Fibroblast of villous mesenchyme (primary cell): ENCODE measurements around the gene SMARCA1. TPM values are rescaled to one million over a fixed set of nuclear protein-coding genes. Genes with fewer than 3 reads are reported as not detected.
A peak's percentile ranks its signal among the peaks of the same experiment; 100 is the strongest.

Source experiments
- DNase-seq: peaks from one replicate; pipeline ENCODE4 v3.0.0-alpha.2; 2010; ENCODE audit warnings: low read depth
- H3K4me3 ChIP-seq: 2 replicates; pipeline ENCODE4 v1.5.1; 2011; ENCODE audit warnings: low read depth, mild to moderate bottlenecking, low read length
- CTCF ChIP-seq: IDR thresholded peaks from 2 replicates; pipeline ENCODE4 v1.5.1; 2012; ENCODE audit warnings: low read depth, mild to moderate bottlenecking, low read length; ENCODE audit not compliant: insufficient read depth
- total RNA-seq: library from RNA; depleted of rRNA; stranded (reverse); fragments of >200 nt; gene quantifications from 2 replicates; pipeline ENCODE4 v1.2.3, GENCODE V29; 2012

The SMARCA1 gene
- total RNA-seq, 1 donor: 93.3 TPM

DNA sequence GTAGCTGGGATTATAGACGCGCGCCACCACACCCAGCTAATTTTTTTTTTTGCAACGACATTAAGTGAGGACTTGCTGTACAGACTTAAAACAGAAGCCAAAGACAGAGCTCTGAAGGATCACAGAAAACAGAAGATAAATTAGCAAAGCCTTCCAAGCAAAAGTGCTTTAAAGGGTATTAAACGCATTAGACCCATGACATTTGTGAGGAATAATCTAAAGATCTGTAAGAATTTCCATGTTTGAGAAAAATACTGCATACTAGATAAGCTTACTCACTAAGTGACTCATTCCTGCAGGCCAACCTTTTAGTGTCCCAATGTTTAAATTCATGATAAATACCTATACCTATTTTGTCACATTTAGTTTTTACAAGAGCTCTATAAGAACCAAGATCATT lies 27.4 kb downstream of the SMARCA1 start:
- H3K4me3 ChIP-seq: no peak overlapping the region
- no peak for TF ChIP-seq CTCF
- peak; percentile 34 for DNase-seq

DNA sequence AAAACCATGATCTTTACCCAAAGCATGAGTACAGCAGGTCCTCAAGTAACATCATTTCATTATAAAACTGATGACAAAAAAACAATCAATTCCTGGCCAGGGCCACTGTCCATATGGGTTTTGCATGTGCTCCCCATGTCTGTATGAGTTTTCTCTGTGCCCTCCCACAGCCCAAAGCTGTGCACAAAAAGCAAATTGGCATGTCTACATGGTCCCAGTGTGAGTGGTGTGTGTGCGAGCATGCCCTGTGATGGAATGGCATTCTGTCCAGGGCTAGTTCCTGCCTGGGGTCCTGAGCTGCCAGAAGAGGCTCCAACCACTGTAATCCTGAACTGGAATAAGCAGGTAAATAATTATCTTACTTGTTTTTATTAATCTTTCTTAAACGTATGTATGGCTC lies 28.4 kb downstream of the SMARCA1 start:
- no peak for DNase-seq
- H3K4me3 ChIP-seq: no peak overlapping the region
- TF ChIP-seq CTCF: no peak

GRCh38 chrX:129493643-129494042 lies 29.6 kb downstream of the SMARCA1 start:
- no peak overlapping the region for H3K4me3 ChIP-seq
- TF ChIP-seq CTCF: no peak
- no peak for DNase-seq

- no peak for TF ChIP-seq CTCF
- no peak for DNase-seq
- no peak overlapping the region for H3K4me3 ChIP-seq
These were observed 33.0 kb downstream of the SMARCA1 start for GRCh38 chrX:129490330-129490729.

DNA sequence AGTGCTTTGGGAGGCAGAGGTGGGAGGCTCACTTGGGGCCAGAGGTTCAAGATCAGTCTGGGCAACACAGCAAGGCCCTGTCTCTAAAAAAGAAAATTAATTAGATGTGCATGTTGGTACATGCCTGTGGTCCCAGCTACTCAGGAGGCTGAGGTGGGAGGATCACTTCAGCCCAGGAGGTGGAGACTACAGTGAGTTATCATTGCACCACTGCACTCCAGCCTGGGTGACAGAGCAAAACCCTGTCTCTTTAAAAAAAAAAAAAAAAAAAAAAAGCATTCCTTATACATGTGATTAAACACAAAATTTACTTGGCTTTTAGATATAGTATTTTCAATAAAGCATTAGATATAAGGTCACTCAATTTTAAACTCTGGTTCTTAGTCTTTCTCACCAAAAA lies 34.9 kb downstream of the SMARCA1 start:
- TF ChIP-seq CTCF: no peak
- H3K4me3 ChIP-seq: no peak overlapping the region
- DNase-seq: no peak

GRCh38 chrX:129480889-129481288 lies 42.4 kb downstream of the SMARCA1 start:
- TF ChIP-seq CTCF: no peak
- no peak for DNase-seq

DNA sequence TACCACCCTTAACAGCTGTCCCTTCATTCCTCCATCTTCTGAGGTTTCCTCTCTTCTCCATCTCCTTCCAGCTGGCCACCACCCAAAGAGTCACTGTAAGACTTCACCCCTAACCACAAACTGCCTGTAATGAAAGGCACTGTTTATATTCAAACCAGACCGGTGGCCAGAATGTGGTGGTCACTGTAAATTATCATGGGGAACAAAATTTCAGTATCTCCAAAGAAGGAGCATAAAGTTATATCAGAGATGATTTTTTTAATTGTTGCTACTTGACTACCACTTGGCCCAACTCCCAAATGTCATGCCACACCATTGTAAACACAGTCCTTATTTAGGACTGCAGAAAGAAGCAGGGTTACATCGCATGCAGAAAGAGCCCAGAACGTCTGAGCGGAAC lies 44.8 kb downstream of the SMARCA1 start:
- no peak overlapping the region for H3K4me3 ChIP-seq
- TF ChIP-seq CTCF: no peak
- DNase-seq: peak; percentile 59

More at GRCh38 chrX:129480889-129481288, 42.4 kb downstream of the SMARCA1 start:
- no peak overlapping the region for H3K4me3 ChIP-seq
